Measurements from ENCODE around the gene TSHZ2.

TSHZ2 gene

GRCh38 chr20:53309515-53309914, 337.4 kb downstream of the TSHZ2 start:
- no peak overlapping the region for H3K4me3 ChIP-seq (ENCODE audit: low read depth, low read length)
- no peak for DNase-seq
- no peak for TF ChIP-seq CTCF (IDR thresholded peaks at IDR 0.05; ENCODE audit: low read depth, low read length, missing control alignments)
- no peaks in the 10 kb centered on the region for H3K27me3 ChIP-seq (replicated peaks)
- no peaks in the 10 kb centered on the region for H3K36me3 ChIP-seq (replicated peaks)
- H3K27ac ChIP-seq: no peak overlapping the region
- in situ Hi-C loops (cut with HindIII; ENCODE audit: low pct_ligation_motif_present, low sequenced_read_pairs): no loop called here

- TF ChIP-seq CTCF (IDR thresholded peaks at IDR 0.05; ENCODE audit: low read depth, low read length, missing control alignments): no peak
- H3K4me3 ChIP-seq (ENCODE audit: low read depth, low read length): no peak overlapping the region
- no peak overlapping the region for H3K27ac ChIP-seq
- H3K36me3 ChIP-seq (replicated peaks): no peaks in the 10 kb centered on the region
- DNase-seq: no peak
- H3K27me3 ChIP-seq (replicated peaks): no peaks in the 10 kb centered on the region
- in situ Hi-C loops (cut with HindIII; ENCODE audit: low pct_ligation_motif_present, low sequenced_read_pairs): no loop called here
These were observed 340.8 kb downstream of the TSHZ2 start for GRCh38 chr20:53312957-53313356.

GRCh38 chr20:53316206-53316937, 344.2 kb downstream of the TSHZ2 start:
- DNase-seq: no peak
- in situ Hi-C loops (cut with HindIII; ENCODE audit: low pct_ligation_motif_present, low sequenced_read_pairs): no loop called here
- no peaks in the 10 kb centered on the region for H3K27me3 ChIP-seq (replicated peaks)
- no peaks in the 10 kb centered on the region for H3K36me3 ChIP-seq (replicated peaks)
- TF ChIP-seq CTCF (IDR thresholded peaks at IDR 0.05; ENCODE audit: low read depth, low read length, missing control alignments): no peak
- H3K27ac ChIP-seq: no peak overlapping the region
- H3K4me3 ChIP-seq (ENCODE audit: low read depth, low read length): no peak overlapping the region

- no peaks in the 10 kb centered on the region for H3K36me3 ChIP-seq (replicated peaks)
- TF ChIP-seq CTCF (IDR thresholded peaks at IDR 0.05; ENCODE audit: low read depth, low read length, missing control alignments): no peak
- no peak overlapping the region for H3K4me3 ChIP-seq (ENCODE audit: low read depth, low read length)
- H3K27me3 ChIP-seq (replicated peaks): no peaks in the 10 kb centered on the region
- H3K27ac ChIP-seq: no peak overlapping the region
- in situ Hi-C loops (cut with HindIII; ENCODE audit: low pct_ligation_motif_present, low sequenced_read_pairs): no loop called here
- DNase-seq: no peak
These were observed 347.0 kb downstream of the TSHZ2 start for GRCh38 chr20:53319200-53319599.

- Histone ChIP-seq H3K27ac (no peak overlapping the region), H3K4me3 (ENCODE audit: low read depth, low read length) (no peak overlapping the region), H3K36me3 (replicated peaks) (no peaks in the 10 kb centered on the region), H3K27me3 (replicated peaks) (no peaks in the 10 kb centered on the region)
- no peak for TF ChIP-seq CTCF (IDR thresholded peaks at IDR 0.05; ENCODE audit: low read depth, low read length, missing control alignments)
- in situ Hi-C loops (cut with HindIII; ENCODE audit: low pct_ligation_motif_present, low sequenced_read_pairs): no loop called here
- no peak for DNase-seq
These were observed 347.6 kb downstream of the TSHZ2 start for GRCh38 chr20:53319716-53320115.

GRCh38 chr20:53320701-53321100, 348.5 kb downstream of the TSHZ2 start:
- in situ Hi-C loops (cut with HindIII; ENCODE audit: low pct_ligation_motif_present, low sequenced_read_pairs): no loop called here

More at GRCh38 chr20:53320701-53321100, 348.5 kb downstream of the TSHZ2 start:
- Histone ChIP-seq H3K27ac (no peak overlapping the region), H3K4me3 (ENCODE audit: low read depth, low read length) (no peak overlapping the region), H3K36me3 (replicated peaks) (no peaks in the 10 kb centered on the region), H3K27me3 (replicated peaks) (no peaks in the 10 kb centered on the region)
- TF ChIP-seq CTCF (IDR thresholded peaks at IDR 0.05; ENCODE audit: low read depth, low read length, missing control alignments): no peak
- no peak for DNase-seq
